ENCODE results near the gene SLC22A4.

Gene SLC22A4

GRCh38 chr5:132301344-132302271, 7.4 kb downstream of the SLC22A4 start:
- no peak for DNase-seq

GRCh38 chr5:132302413-132302812, 8.2 kb downstream of the SLC22A4 start:
- no peak for DNase-seq

- DNase-seq = no peak
Measured at GRCh38 chr5:132303589-132303988, 9.4 kb downstream of the SLC22A4 start.

- no peak for DNase-seq
Measured at GRCh38 chr5:132305420-132305819, 11.2 kb downstream of the SLC22A4 start.

GRCh38 chr5:132308701-132309100, 14.5 kb downstream of the SLC22A4 start:
- DNase-seq = no peak

- no peak for DNase-seq
Measured at GRCh38 chr5:132309679-132310078, 15.5 kb downstream of the SLC22A4 start.

GRCh38 chr5:132310141-132310834, 16.1 kb downstream of the SLC22A4 start:
- DNase-seq = no peak

GRCh38 chr5:132313366-132313765, 19.2 kb downstream of the SLC22A4 start:
- no peak for DNase-seq

- no peak for DNase-seq
Measured at GRCh38 chr5:132313961-132314432, 19.8 kb downstream of the SLC22A4 start.

- DNase-seq = no peak
Measured at GRCh38 chr5:132315529-132316067, 21.4 kb downstream of the SLC22A4 start.

- no peak for DNase-seq
Measured at GRCh38 chr5:132319975-132320374, 25.8 kb downstream of the SLC22A4 start.

- no peak for DNase-seq
Measured at GRCh38 chr5:132321109-132321721, 27.0 kb downstream of the SLC22A4 start.

GRCh38 chr5:132322266-132322665, 28.1 kb downstream of the SLC22A4 start:
- DNase-seq = no peak

GRCh38 chr5:132323202-132323601, 29.0 kb downstream of the SLC22A4 start:
- no peak for DNase-seq

GRCh38 chr5:132325691-132326090, 31.5 kb downstream of the SLC22A4 start:
- no peak for DNase-seq

- no peak for DNase-seq
Measured at GRCh38 chr5:132327252-132327955, 33.2 kb downstream of the SLC22A4 start.

- DNase-seq = peak; percentile 6
Measured at GRCh38 chr5:132334812-132335211, 40.6 kb downstream of the SLC22A4 start.

GRCh38 chr5:132335402-132335801, 41.2 kb downstream of the SLC22A4 start:
- no peak for DNase-seq

- no peak for DNase-seq
Measured at GRCh38 chr5:132339502-132339901, 45.3 kb downstream of the SLC22A4 start.

GRCh38 chr5:132342291-132343180, 48.3 kb downstream of the SLC22A4 start:
- DNase-seq = no peak

GRCh38 chr5:132344775-132345514, 50.8 kb downstream of the SLC22A4 start:
- no peak for DNase-seq

Data from NCI-H1436 (cell line).